Panc1 (cell line): ENCODE data around the gene INTS4. TPM values are rescaled to one million over a fixed set of nuclear protein-coding genes. Genes with fewer than 3 reads are reported as not detected.
"Not testable (repeated sequence)": the region's sequence is repeated elsewhere in the genome, so short reads cannot be mapped to it uniquely, and the experiment has no call there.

Experiments
- ATAC-seq: fragments of 200-7000 bp; cut with Tn5 transposase; 2 replicates; pipeline ENCODE4 v1.9.1; 2020; ENCODE audit warnings: mild to moderate bottlenecking, moderate library complexity
- BruUV-seq: library from RNA; stranded (reverse); fragments of 400-500 nt; replicated peaks from 2 replicates; lab custom pipeline; 2021; lab: Mats Ljungman, UMichigan
- CTCF ChIA-PET: fragments of 300-600 bp; sonication (Branson Sonifier 250); formaldehyde crosslinking; loops from one replicate; lab custom pipeline; 2022; ENCODE audit warnings: antibody characterized with exemption; lab: Charles Lee
- POLR2A ChIA-PET: fragments of 300-600 bp; sonication (Branson Sonifier 250); formaldehyde crosslinking; loops from one replicate; lab custom pipeline; 2022; ENCODE audit warnings: antibody characterized with exemption; lab: Charles Lee
- DNase-seq: peaks from one replicate; pipeline ENCODE4 v3.0.0-alpha.2; 2010; ENCODE audit warnings: low read depth, low spot score
- H3K27ac ChIP-seq: 2 replicates; pipeline ENCODE4 v1.5.1; 2011; ENCODE audit warnings: mild to moderate bottlenecking, low read length, inconsistent platforms
- H3K27me3 ChIP-seq: fragments of 200-500 bp; sonication (Bioruptor generic); 2 replicates; pipeline ENCODE4 v1.6.0; 2014; ENCODE audit warnings: low read length, inconsistent platforms; ENCODE audit not compliant: control insufficient read depth, insufficient read depth
- H3K36me3 ChIP-seq: fragments of 200-500 bp; sonication (Bioruptor generic); 2 replicates; pipeline ENCODE4 v1.5.1; 2014; ENCODE audit warnings: inconsistent platforms, mild to moderate bottlenecking, low read length, moderate library complexity; ENCODE audit not compliant: control insufficient read depth, insufficient read depth
- H3K4me1 ChIP-seq: 2 replicates; pipeline ENCODE4 v1.5.1; 2011; ENCODE audit warnings: inconsistent platforms, mild to moderate bottlenecking, low read length, moderate library complexity; ENCODE audit not compliant: control insufficient read depth, insufficient read depth
- H3K4me3 ChIP-seq, 2 experiments: 2 replicates each; pipeline ENCODE4 v1.5.1; 2011 to 2012; ENCODE audit warnings: low read depth in 2 of 2, low read length in 2 of 2, mild to moderate bottlenecking in 2 of 2, inconsistent platforms in 1 of 2, moderate library complexity in 1 of 2
- H3K9me3 ChIP-seq: fragments of 200-500 bp; sonication (Bioruptor generic); 2 replicates; pipeline ENCODE4 v1.5.1; 2014; ENCODE audit warnings: low read depth, mild to moderate bottlenecking, inconsistent platforms, low read length, moderate library complexity; ENCODE audit not compliant: control insufficient read depth, insufficient read depth
- POLR2AphosphoS5 ChIP-seq: IDR thresholded peaks from 2 replicates; pipeline ENCODE4 v1.6.1; 2012; ENCODE audit warnings: mild to moderate bottlenecking, low read depth, low read length, moderate library complexity
- REST ChIP-seq, 2 experiments: IDR thresholded peaks; 2 replicates each; pipeline ENCODE4 v1.6.1; 2011 to 2012; ENCODE audit warnings: low read depth in 2 of 2, control low read depth in 1 of 2, low read length in 1 of 2, mild to moderate bottlenecking in 1 of 2, moderate library complexity in 1 of 2; ENCODE audit not compliant: insufficient read depth in 1 of 2
- SIN3A ChIP-seq: IDR thresholded peaks from 2 replicates; pipeline ENCODE4 v1.6.1; 2012; ENCODE audit warnings: low read depth, mild to moderate bottlenecking, low read length, moderate library complexity, borderline replicate concordance; ENCODE audit not compliant: insufficient read depth
- TCF7L2 ChIP-seq: IDR thresholded peaks from 2 replicates; pipeline ENCODE4 v1.6.1; 2011; ENCODE audit warnings: mild to moderate bottlenecking, low read depth, low read length, inconsistent platforms
- in situ Hi-C: cut with HindIII; loops from 2 replicates; pipeline ENCODE4 v1.10.0; 2016; ENCODE audit warnings: low sequenced_read_pairs, low pct_unique_long_range_greater_than_20kb
- intact Hi-C: fragments of 100-400 bp; cut with micrococcal nuclease; formaldehyde crosslinking; loops from one replicate; pipeline ENCODE4 v1.10.0; 2022; ENCODE audit not compliant: unreplicated experiment
- total RNA-seq: library from RNA; stranded (reverse); gene quantifications from one replicate; pipeline ENCODE4 v1.2.1, GENCODE V29; 2021; ENCODE audit not compliant: unreplicated experiment
- TF ChIP-seq, protein P1 (sequence below): fragments of 450-650 bp; IDR thresholded peaks from 2 replicates; pipeline ENCODE4 v1.5.1; 2017; ENCODE audit warnings: mild to moderate bottlenecking

The INTS4 gene
- total RNA-seq, 1 experiment from 2014 or later = 48.2 TPM

DNA sequence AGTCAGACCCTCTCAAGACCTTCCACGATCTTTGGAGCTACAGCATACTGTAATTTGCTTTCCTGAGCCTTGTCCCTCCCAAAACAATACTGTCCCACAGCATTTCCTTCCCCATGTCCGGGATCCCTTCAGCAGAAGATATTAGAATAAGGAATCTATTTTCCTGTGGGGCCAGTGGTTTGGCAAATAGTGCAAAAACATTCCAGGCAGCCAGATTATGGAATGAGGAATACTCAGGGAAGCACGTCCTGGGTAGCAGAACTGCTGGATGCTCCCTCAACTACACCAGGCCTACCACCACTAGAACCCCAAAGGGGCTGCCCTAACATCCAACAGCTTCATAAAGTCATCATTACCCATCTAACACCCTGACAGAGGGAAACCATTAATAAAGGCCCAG, 112.1 kb downstream of the INTS4 start:
- ChIA-PET POLR2A (no interaction called here), CTCF (no interaction called here)
- H3K9me3 ChIP-seq = no peaks in the 10 kb centered on the region
- DNase-seq = no peak
- TF ChIP-seq TCF7L2 (no peak), POLR2AphosphoS5 (no peak), SIN3A (no peak), REST (IDR thresholded peaks at IDR 0.05; ENCODE audit: insufficient read depth in 1 of 2, low read depth in 2 of 2, low read length in 1 of 2) (no peak)
- TF ChIP-seq, protein P1, sequence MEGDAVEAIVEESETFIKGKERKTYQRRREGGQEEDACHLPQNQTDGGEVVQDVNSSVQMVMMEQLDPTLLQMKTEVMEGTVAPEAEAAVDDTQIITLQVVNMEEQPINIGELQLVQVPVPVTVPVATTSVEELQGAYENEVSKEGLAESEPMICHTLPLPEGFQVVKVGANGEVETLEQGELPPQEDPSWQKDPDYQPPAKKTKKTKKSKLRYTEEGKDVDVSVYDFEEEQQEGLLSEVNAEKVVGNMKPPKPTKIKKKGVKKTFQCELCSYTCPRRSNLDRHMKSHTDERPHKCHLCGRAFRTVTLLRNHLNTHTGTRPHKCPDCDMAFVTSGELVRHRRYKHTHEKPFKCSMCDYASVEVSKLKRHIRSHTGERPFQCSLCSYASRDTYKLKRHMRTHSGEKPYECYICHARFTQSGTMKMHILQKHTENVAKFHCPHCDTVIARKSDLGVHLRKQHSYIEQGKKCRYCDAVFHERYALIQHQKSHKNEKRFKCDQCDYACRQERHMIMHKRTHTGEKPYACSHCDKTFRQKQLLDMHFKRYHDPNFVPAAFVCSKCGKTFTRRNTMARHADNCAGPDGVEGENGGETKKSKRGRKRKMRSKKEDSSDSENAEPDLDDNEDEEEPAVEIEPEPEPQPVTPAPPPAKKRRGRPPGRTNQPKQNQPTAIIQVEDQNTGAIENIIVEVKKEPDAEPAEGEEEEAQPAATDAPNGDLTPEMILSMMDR = no peak
- BruUV-seq = no TSS peak
- no peaks in the 10 kb centered on the region for H3K4me1 ChIP-seq
- H3K27me3 ChIP-seq = no peaks in the 10 kb centered on the region
- no peak for ATAC-seq
- in situ Hi-C loops (no loop called here), intact Hi-C loops (no loop called here)
- H3K27ac ChIP-seq = no peak overlapping the region
- H3K4me3 ChIP-seq = no peak overlapping the region
- H3K36me3 ChIP-seq = 0 out of 2 replicates have a peak, but pooled peaks cover 7% of the 10 kb centered on the region

GRCh38 chr11:77879218-77879617, 115.2 kb downstream of the INTS4 start:
- ATAC-seq = 0 out of 2 replicates have a peak, but pooled peaks have one; percentile 32
- Histone ChIP-seq H3K27me3 (no peaks in the 10 kb centered on the region), H3K27ac (no peak overlapping the region), H3K4me3 (no peak overlapping the region), H3K4me1 (no peaks in the 10 kb centered on the region), H3K36me3 (0 out of 2 replicates have a peak, but pooled peaks cover 7% of the 10 kb centered on the region), H3K9me3 (no peaks in the 10 kb centered on the region)
- TF ChIP-seq REST (IDR thresholded peaks at IDR 0.05; ENCODE audit: insufficient read depth in 1 of 2, low read depth in 2 of 2, low read length in 1 of 2) (no peak), POLR2AphosphoS5 (no peak)
- no peak for DNase-seq
- in situ Hi-C loops = no loop called here
- CTCF ChIA-PET = no interaction called here
- BruUV-seq = no TSS peak
- POLR2A ChIA-PET = no interaction called here
- intact Hi-C loops = no loop called here

- ATAC-seq, H3K27me3 ChIP-seq, H3K9me3 ChIP-seq, H3K4me1 ChIP-seq, H3K36me3 ChIP-seq, H3K27ac ChIP-seq, H3K4me3 ChIP-seq, DNase-seq, BruUV-seq, CTCF ChIA-PET, in situ Hi-C loops, intact Hi-C loops: not testable (repeated sequence)
- POLR2A ChIA-PET = interaction anchor here (0.7 kb wide), 1 partner anchor 12 kb away, joined by 5 read pairs; no protein-coding TSS in a partner anchor
These were observed 116.2 kb downstream of the INTS4 start for GRCh38 chr11:77878247-77878646.
